ENCODE measurements around the gene NPFFR2. TPM values are rescaled to one million over a fixed set of nuclear protein-coding genes. Genes with fewer than 3 reads are reported as not detected.

NPFFR2 gene
- total RNA-seq, 1 donor from 2014 or later, result 0.26 TPM

DNA sequence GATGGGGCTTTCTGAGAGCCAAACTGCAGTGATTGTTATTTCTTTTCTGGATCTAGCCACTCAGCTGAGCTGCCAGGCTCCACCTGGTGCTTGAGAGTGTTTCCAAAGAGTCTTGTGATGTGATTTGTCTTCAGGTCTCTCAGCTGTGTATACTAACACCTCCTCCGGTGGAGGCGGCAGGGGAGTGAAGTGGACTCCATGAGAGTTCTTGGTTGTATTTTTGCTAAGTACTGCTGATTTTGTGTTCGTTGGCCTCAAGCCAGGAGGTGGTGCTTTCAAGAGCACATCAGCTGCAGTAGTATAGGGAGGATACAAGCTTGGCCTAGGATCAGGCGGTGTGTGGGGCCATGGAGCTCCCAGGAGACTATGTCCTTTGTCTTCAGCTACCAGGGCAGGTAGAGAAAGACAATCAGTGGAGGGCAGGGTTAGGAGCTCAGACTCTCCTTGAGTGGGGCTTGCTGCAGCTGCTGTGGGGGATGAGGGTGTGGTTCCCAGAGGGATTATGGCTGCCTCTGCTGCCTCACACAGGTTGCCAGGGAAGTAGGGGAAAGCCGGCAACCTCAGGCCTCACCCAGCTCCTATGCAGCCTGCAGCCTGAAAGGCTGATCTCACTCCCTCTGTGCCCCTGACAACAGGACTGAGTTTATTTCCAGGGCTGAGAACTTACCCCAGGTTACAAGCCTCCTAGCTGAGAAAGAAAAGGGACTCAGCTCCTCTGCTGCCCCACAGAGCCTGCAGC, 62.4 kb downstream of the NPFFR2 start:
- DNase-seq (ENCODE audit: low read depth) (no peak), FAIRE-seq (no peak)
- TF ChIP-seq, protein P1, sequence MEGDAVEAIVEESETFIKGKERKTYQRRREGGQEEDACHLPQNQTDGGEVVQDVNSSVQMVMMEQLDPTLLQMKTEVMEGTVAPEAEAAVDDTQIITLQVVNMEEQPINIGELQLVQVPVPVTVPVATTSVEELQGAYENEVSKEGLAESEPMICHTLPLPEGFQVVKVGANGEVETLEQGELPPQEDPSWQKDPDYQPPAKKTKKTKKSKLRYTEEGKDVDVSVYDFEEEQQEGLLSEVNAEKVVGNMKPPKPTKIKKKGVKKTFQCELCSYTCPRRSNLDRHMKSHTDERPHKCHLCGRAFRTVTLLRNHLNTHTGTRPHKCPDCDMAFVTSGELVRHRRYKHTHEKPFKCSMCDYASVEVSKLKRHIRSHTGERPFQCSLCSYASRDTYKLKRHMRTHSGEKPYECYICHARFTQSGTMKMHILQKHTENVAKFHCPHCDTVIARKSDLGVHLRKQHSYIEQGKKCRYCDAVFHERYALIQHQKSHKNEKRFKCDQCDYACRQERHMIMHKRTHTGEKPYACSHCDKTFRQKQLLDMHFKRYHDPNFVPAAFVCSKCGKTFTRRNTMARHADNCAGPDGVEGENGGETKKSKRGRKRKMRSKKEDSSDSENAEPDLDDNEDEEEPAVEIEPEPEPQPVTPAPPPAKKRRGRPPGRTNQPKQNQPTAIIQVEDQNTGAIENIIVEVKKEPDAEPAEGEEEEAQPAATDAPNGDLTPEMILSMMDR (IDR thresholded peaks at IDR 0.05; ENCODE audit: insufficient read depth, low read length, severe bottlenecking), result no peak
- Histone ChIP-seq H3K4me3 (ENCODE audit: low read depth, low read length) (no peak overlapping the region), H3K27me3 (ENCODE audit: control insufficient read depth, insufficient read depth, low read length) (no peaks in the 10 kb centered on the region), H3K36me3 (ENCODE audit: control insufficient read depth, insufficient read depth, low read length) (no peaks in the 10 kb centered on the region)

DNA sequence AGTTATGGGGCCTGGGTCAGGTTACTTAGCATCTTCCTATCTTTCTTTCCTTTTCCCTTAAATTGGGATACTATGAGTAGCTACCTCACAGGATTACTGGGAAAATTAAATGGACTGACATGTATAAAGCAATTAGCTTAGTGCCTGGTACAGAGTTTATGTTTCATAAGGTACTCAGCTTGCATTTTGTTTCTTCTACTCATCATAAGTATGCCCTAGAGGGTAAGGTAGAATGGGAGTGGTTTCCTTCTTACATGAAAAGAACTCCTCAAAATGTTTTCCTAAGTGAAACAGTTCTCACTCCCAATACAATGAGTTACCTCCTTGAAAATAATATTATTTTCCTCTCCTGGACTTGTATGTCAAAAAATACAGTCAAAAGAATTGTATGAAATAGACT, 75.7 kb downstream of the NPFFR2 start:
- Histone ChIP-seq H3K4me3 (ENCODE audit: low read depth, low read length) (no peak overlapping the region), H3K36me3 (ENCODE audit: control insufficient read depth, insufficient read depth, low read length) (no peaks in the 10 kb centered on the region), H3K27me3 (ENCODE audit: control insufficient read depth, insufficient read depth, low read length) (no peaks in the 10 kb centered on the region)
- no peak for FAIRE-seq
- peak; percentile 54 for DNase-seq (ENCODE audit: low read depth)
- TF ChIP-seq, protein P1 (IDR thresholded peaks at IDR 0.05; ENCODE audit: insufficient read depth, low read length, severe bottlenecking), result no peak

DNA sequence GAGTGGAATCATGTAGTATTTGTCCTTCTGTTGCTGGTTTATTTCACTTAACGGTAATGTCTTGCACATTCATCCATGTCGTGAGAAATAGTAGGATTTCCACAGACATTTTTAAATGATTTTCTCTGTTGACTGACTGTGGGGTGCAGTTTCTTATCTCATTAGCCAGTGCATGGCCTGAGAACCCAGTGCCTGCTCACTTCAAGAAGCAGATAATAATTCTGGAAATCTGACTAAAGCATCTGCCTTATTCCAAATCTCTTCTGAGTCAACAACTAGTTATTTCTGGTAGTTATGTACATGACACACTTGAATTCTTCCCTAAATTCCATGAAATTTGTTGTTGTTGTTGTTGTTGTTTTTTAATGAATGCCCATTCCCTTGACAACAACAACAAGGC, 77.6 kb downstream of the NPFFR2 start:
- DNase-seq (ENCODE audit: low read depth), result no peak
- no peaks in the 10 kb centered on the region for H3K36me3 ChIP-seq (ENCODE audit: control insufficient read depth, insufficient read depth, low read length)
- FAIRE-seq, result no peak
- no peaks in the 10 kb centered on the region for H3K27me3 ChIP-seq (ENCODE audit: control insufficient read depth, insufficient read depth, low read length)
- no peak overlapping the region for H3K4me3 ChIP-seq (ENCODE audit: low read depth, low read length)
- TF ChIP-seq, protein P1 (IDR thresholded peaks at IDR 0.05; ENCODE audit: insufficient read depth, low read length, severe bottlenecking), result no peak

DNA sequence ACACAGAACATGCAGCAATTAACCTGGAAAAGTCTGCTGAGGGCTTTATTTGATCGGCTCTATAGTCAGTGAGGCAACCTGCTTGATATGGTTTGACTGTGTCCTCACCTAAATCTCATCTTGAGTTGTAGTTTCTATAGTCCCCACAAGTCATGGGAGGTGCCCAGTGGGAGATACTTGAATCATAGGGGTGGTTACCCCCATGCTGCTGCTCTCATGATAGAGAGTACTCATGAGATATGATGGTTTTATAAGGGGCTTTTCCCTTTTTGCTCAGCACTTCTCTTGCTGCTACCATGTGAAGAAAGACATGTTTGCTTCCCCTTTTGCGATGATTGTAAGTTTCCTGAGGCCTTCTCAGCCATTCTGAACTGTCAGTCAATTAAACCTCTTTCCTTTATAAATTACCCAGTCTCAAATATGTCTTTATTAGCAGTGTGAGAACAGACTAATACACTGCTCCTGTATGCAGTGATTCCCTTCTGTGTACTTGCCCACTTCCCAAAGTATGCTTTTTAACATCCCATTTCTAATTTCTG, 78.2 kb downstream of the NPFFR2 start:
- TF ChIP-seq, protein P1 (IDR thresholded peaks at IDR 0.05; ENCODE audit: insufficient read depth, low read length, severe bottlenecking), result no peak
- Histone ChIP-seq H3K4me3 (ENCODE audit: low read depth, low read length) (no peak overlapping the region), H3K36me3 (ENCODE audit: control insufficient read depth, insufficient read depth, low read length) (no peaks in the 10 kb centered on the region), H3K27me3 (ENCODE audit: control insufficient read depth, insufficient read depth, low read length) (no peaks in the 10 kb centered on the region)
- FAIRE-seq, result no peak
- no peak for DNase-seq (ENCODE audit: low read depth)

DNA sequence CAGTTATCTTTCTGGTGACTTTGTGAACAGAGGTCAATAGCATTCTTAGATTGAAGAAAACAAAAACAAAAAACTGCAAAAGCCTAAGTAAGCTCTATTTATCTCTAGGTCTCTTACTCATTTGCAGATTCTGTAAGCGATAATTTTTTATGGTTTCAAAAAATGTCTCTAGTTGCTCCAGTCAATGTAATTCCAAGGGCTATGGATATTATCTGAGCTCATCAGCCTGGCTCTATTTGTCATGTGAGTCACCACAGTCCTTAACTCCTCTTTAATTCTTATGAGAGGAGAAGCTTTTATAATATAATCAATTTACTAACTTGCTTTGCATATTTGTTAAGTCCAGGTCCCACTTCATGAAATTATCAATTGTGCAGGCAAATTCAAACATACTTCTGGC, 79.1 kb downstream of the NPFFR2 start:
- TF ChIP-seq, protein P1 (IDR thresholded peaks at IDR 0.05; ENCODE audit: insufficient read depth, low read length, severe bottlenecking), result no peak
- Histone ChIP-seq H3K4me3 (ENCODE audit: low read depth, low read length) (no peak overlapping the region), H3K27me3 (ENCODE audit: control insufficient read depth, insufficient read depth, low read length) (no peaks in the 10 kb centered on the region), H3K36me3 (ENCODE audit: control insufficient read depth, insufficient read depth, low read length) (no peaks in the 10 kb centered on the region)
- FAIRE-seq (no peak), DNase-seq (ENCODE audit: low read depth) (peak; percentile 49)

Data from bronchial epithelial cell (primary cell).